Vagina (tissue), 2 donors: ENCODE data around the gene CLTB. TPM values are rescaled to one million over a fixed set of nuclear protein-coding genes. Genes with fewer than 3 reads are reported as not detected.
A peak's percentile ranks its signal among the peaks of the same experiment; 100 is the strongest.

Experiments
- DNase-seq, 2 donors: peaks; one replicate each; pipeline ENCODE4 v3.0.0-alpha.2; 2017; ENCODE audit errors: extremely low spot score in 2 of 2
- H3K27ac ChIP-seq: fragments of 200-600 bp; sonication (generic); one replicate; pipeline ENCODE4 v1.5.1; 2019
- H3K27me3 ChIP-seq: fragments of 200-600 bp; sonication (generic); one replicate; pipeline ENCODE4 v1.5.1; 2019
- H3K36me3 ChIP-seq, 2 donors: fragments of 200-600 bp; sonication (generic); one replicate each; pipeline ENCODE4 v1.5.1; 2017 to 2019
- H3K4me1 ChIP-seq: fragments of 200-600 bp; sonication (generic); one replicate; pipeline ENCODE4 v1.5.1; 2019
- H3K4me3 ChIP-seq, 2 donors: fragments of 200-600 bp; sonication (generic); 1 replicate in 1 of 2; 2 replicates in 1 of 2; pipeline ENCODE4 v1.5.1; 2016 to 2019
- H3K9me3 ChIP-seq: fragments of 200-600 bp; sonication (generic); one replicate; pipeline ENCODE4 v1.5.1; 2019
- CTCF ChIP-seq, 3 experiments: fragments of 450-650 bp in 2 of 3; fragments of 200-600 bp in 1 of 3; sonication (generic) in 1 of 3; IDR thresholded peaks; one replicate each; pipeline ENCODE4 v1.5.1; 2017 to 2019; ENCODE audit warnings: antibody characterized with exemption in 3 of 3, mild to moderate bottlenecking in 2 of 3, moderate library complexity in 2 of 3
- POLR2A ChIP-seq, 2 donors: fragments of 450-650 bp; IDR thresholded peaks; one replicate each; pipeline ENCODE4 v1.6.1; 2017; ENCODE audit warnings: antibody characterized with exemption in 2 of 2, mild to moderate bottlenecking in 2 of 2, moderate library complexity in 2 of 2
- POLR2AphosphoS5 ChIP-seq, 2 donors: sonication (generic); formaldehyde crosslinking; IDR thresholded peaks; one replicate each; pipeline ENCODE4 v1.9.0; 2017; ENCODE audit warnings: antibody characterized with exemption in 2 of 2, mild to moderate bottlenecking in 2 of 2, low read depth in 1 of 2; ENCODE audit not compliant: insufficient read depth in 1 of 2
- intact Hi-C: fragments of 100-400 bp; cut with DNase I; formaldehyde crosslinking; loops from one replicate; pipeline ENCODE4 v1.15.1; 2023
- total RNA-seq: library from RNA; depleted of rRNA; stranded (reverse); fragments of >200 nt; gene quantifications from one replicate; pipeline ENCODE4 v1.2.3, GENCODE V29; 2016

Gene CLTB
- total RNA-seq, 1 donor from 2014 or later = 254 TPM

GRCh38 chr5:176371621-176372539 lies 44.5 kb downstream of the CLTB start:
- Histone ChIP-seq H3K9me3 (no peaks in the 10 kb centered on the region), H3K36me3 (peaks cover 0 to 27% of the 10 kb centered on the region in 2 donors), H3K4me3 (no peak overlapping the region), H3K27ac (no peak overlapping the region), H3K27me3 (no peaks in the 10 kb centered on the region), H3K4me1 (no peaks in the 10 kb centered on the region)
- intact Hi-C loops = no loop called here
- no peak for DNase-seq
- no peak for TF ChIP-seq CTCF (IDR thresholded peaks at IDR 0.05)
- no peak for TF ChIP-seq POLR2A (IDR thresholded peaks at IDR 0.05)
- no peak for TF ChIP-seq POLR2AphosphoS5 (IDR thresholded peaks at IDR 0.05; ENCODE audit: insufficient read depth in 1 of 2, low read depth in 1 of 2)

GRCh38 chr5:176369934-176370711 lies 46.2 kb downstream of the CLTB start:
- no peaks in the 10 kb centered on the region for H3K27me3 ChIP-seq
- H3K9me3 ChIP-seq = no peaks in the 10 kb centered on the region
- intact Hi-C loops = no loop called here
- peaks cover 0 to 27% of the 10 kb centered on the region in 2 donors for H3K36me3 ChIP-seq
- no peak overlapping the region for H3K27ac ChIP-seq
- H3K4me1 ChIP-seq = peaks cover 8% of the 10 kb centered on the region
- DNase-seq = no peak
- no peak overlapping the region for H3K4me3 ChIP-seq
- no peak for TF ChIP-seq CTCF (IDR thresholded peaks at IDR 0.05)
- no peak for TF ChIP-seq POLR2AphosphoS5 (IDR thresholded peaks at IDR 0.05; ENCODE audit: insufficient read depth in 1 of 2, low read depth in 1 of 2)
- no peak for TF ChIP-seq POLR2A (IDR thresholded peaks at IDR 0.05)

- H3K36me3 ChIP-seq = peaks cover 0 to 27% of the 10 kb centered on the region in 2 donors
- DNase-seq = no peak
- H3K4me3 ChIP-seq = no peak overlapping the region
- no peaks in the 10 kb centered on the region for H3K27me3 ChIP-seq
- no peak overlapping the region for H3K27ac ChIP-seq
- intact Hi-C loops = no loop called here
- H3K9me3 ChIP-seq = no peaks in the 10 kb centered on the region
- H3K4me1 ChIP-seq = peaks cover 15% of the 10 kb centered on the region
- TF ChIP-seq CTCF (IDR thresholded peaks at IDR 0.05) (no peak), POLR2AphosphoS5 (IDR thresholded peaks at IDR 0.05; ENCODE audit: insufficient read depth in 1 of 2, low read depth in 1 of 2) (no peak), POLR2A (IDR thresholded peaks at IDR 0.05) (no peak)
These were observed 47.6 kb downstream of the CLTB start for GRCh38 chr5:176368726-176369125.

GRCh38 chr5:176366232-176366894 lies 50.0 kb downstream of the CLTB start:
- Histone ChIP-seq H3K9me3 (no peaks in the 10 kb centered on the region), H3K36me3 (peaks cover 0 to 25% of the 10 kb centered on the region in 2 donors), H3K27ac (peak overlapping the region; percentile 81), H3K27me3 (no peaks in the 10 kb centered on the region), H3K4me1 (peaks cover 21% of the 10 kb centered on the region), H3K4me3 (peak overlapping the region; percentile 76 to 84)
- DNase-seq = no peak
- intact Hi-C loops = no loop called here
- TF ChIP-seq POLR2AphosphoS5 (IDR thresholded peaks at IDR 0.05; ENCODE audit: insufficient read depth in 1 of 2, low read depth in 1 of 2) (no peak), CTCF (IDR thresholded peaks at IDR 0.05) (no peak), POLR2A (IDR thresholded peaks at IDR 0.05) (no peak)
